Bronchial epithelial cell (primary cell): ENCODE results near the gene TMEM175. TPM values are rescaled to one million over a fixed set of nuclear protein-coding genes. Genes with fewer than 3 reads are reported as not detected.
"Not testable (repeated sequence)": the region's sequence is repeated elsewhere in the genome, so short reads cannot be mapped to it uniquely, and the experiment has no call there.

ENCODE experiments used
- DNase-seq: peaks from one replicate; pipeline ENCODE4 v3.0.0-alpha.2; 2010; ENCODE audit warnings: low read depth
- FAIRE-seq: peaks from 2 replicates; lab custom pipeline; 2011; peaks lifted over from hg19 to GRCh38; lab: Jason Lieb, UNC
- H3K27me3 ChIP-seq: 2 replicates; pipeline ENCODE4 v1.5.1; 2011; ENCODE audit warnings: low read length; ENCODE audit not compliant: control insufficient read depth, insufficient read depth
- H3K36me3 ChIP-seq: 2 replicates; pipeline ENCODE4 v1.5.1; 2011; ENCODE audit warnings: low read length; ENCODE audit not compliant: control insufficient read depth, insufficient read depth
- H3K4me3 ChIP-seq: 2 replicates; pipeline ENCODE4 v1.5.1; 2011; ENCODE audit warnings: mild to moderate bottlenecking, low read depth, low read length, control low read depth
- CTCF ChIP-seq: IDR thresholded peaks from 2 replicates; pipeline ENCODE4 v1.5.1; 2011; ENCODE audit warnings: mild to moderate bottlenecking, moderate library complexity, low read length, control low read depth, inconsistent platforms; ENCODE audit not compliant: insufficient read depth, severe bottlenecking
- total RNA-seq: library from RNA; depleted of rRNA; stranded (reverse); fragments of >200 nt; gene quantifications from 2 replicates; pipeline ENCODE4 v1.2.1, GENCODE V29; 2014

Gene TMEM175
- total RNA-seq, 1 donor from 2014 or later: 3.4 TPM

DNA sequence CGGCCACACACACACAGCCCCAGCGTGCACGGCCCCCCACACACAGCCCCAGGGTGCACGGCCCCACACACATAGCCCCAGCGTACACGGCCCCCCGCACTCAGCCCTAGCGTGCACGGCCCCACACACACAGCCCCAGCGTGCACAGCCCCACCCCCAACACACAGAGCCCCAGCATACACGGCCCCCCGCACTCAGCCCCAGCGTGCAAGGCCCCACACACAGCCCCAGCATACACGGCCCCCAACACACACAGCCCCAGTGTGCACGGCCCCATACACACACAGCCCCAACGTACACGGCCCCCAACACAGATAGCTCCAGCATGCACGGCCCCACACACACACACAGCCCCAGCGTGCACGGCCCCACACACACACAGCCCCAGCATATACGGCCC is 17.7 kb upstream of the TMEM175 start:
- no peaks in the 10 kb centered on the region for H3K27me3 ChIP-seq
- no peak overlapping the region for H3K4me3 ChIP-seq
- no peak for FAIRE-seq
- DNase-seq: no peak
- H3K36me3 ChIP-seq: peaks cover 13% of the 10 kb centered on the region
- no peak for TF ChIP-seq CTCF

DNA sequence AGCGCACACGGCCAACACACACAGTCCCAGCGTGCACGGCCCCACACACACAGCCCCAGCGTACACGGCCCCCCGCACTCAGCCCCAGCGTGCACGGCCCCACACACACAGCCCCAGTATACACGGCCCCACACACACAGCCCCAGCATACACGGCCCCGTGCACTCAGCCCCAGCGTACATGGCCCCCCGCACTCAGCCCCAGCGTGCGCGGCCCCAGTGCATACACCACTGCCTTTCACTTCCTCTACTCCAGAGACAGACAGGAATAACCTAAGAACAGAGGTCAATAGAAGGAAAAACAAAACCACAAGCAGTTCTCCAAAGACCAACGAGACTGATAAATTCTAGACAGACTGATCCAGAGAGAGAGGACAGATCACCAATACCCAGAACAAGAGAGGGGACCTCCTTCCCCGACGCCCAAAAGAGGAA is 17.2 kb upstream of the TMEM175 start:
- FAIRE-seq (no peak), DNase-seq (no peak)
- TF ChIP-seq CTCF: no peak
- no peaks in the 10 kb centered on the region for H3K27me3 ChIP-seq
- H3K4me3 ChIP-seq: no peak overlapping the region
- peaks cover 10% of the 10 kb centered on the region for H3K36me3 ChIP-seq

DNA sequence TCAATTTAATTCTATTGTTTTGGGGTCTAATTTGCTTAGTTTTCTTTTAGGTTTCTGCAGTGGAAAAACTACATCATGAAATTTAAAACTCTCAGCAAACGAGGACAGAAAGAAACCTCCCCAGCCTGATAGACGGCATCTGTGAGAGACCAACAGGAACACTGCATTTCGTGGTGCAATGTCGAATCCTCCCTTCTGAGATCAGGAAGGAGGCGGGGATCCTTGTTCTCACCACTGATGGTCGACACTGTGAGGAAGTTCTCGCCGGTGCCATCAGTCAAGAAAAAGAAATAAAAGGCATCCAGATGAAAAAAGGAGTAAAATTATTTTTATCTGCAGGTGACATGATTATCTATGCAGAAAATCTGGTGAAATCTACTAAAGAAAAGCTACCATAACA is 16.7 kb upstream of the TMEM175 start:
- no peak for FAIRE-seq
- Histone ChIP-seq H3K27me3 (no peaks in the 10 kb centered on the region), H3K4me3 (no peak overlapping the region), H3K36me3 (peaks cover 9% of the 10 kb centered on the region)
- no peak for DNase-seq
- no peak for TF ChIP-seq CTCF

GRCh38 chr4:917466-917865 is 14.8 kb upstream of the TMEM175 start:
- DNase-seq (no peak), FAIRE-seq (no peak)
- H3K36me3 ChIP-seq: peaks cover 1% of the 10 kb centered on the region

DNA sequence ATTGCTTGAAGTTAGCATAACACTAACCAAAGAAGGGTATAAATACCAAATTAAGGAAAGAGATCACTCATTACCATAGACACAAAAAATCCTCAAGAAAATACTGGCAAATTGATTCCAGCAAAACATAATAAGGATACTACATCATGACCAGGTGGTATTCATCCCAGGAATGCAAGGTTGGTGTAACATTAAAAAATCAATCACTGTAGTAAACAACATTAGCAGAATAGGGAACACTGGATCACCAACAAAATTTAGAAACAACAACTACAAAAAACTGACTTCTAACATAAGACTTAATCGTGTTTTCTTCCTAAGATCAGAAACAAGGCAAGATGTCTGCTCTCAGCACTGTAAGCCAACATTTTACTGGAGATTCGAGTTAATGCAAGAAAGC is 14.3 kb upstream of the TMEM175 start:
- H3K36me3 ChIP-seq: peaks cover 4% of the 10 kb centered on the region
- FAIRE-seq (no peak), DNase-seq (no peak)
- H3K27me3 ChIP-seq: no peaks in the 10 kb centered on the region
- TF ChIP-seq CTCF: no peak
- no peak overlapping the region for H3K4me3 ChIP-seq

More at GRCh38 chr4:917466-917865, 14.8 kb upstream of the TMEM175 start:
- Histone ChIP-seq H3K27me3 (no peaks in the 10 kb centered on the region), H3K4me3 (no peak overlapping the region)
- TF ChIP-seq CTCF: no peak

DNA sequence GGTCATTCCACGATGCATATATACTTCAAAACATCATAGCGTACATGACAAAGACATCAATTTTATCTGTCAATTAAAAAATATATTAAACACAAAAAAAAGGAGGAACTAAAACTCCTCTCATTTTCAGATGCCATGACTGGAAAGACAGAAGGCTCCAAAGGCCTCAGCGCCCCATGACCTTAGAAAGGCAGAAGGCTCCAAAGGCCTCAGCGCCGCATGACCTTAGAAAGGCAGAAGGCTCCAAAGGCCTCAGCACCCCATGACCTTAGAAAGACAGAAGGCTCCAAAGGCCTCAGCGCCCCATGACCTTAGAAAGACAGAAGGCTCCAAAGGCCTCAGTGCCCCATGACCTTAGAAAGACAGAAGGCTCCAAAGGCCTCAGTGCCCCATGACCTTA is 13.7 kb upstream of the TMEM175 start:
- H3K36me3 ChIP-seq, H3K27me3 ChIP-seq, FAIRE-seq, H3K4me3 ChIP-seq, DNase-seq: not testable (repeated sequence)

DNA sequence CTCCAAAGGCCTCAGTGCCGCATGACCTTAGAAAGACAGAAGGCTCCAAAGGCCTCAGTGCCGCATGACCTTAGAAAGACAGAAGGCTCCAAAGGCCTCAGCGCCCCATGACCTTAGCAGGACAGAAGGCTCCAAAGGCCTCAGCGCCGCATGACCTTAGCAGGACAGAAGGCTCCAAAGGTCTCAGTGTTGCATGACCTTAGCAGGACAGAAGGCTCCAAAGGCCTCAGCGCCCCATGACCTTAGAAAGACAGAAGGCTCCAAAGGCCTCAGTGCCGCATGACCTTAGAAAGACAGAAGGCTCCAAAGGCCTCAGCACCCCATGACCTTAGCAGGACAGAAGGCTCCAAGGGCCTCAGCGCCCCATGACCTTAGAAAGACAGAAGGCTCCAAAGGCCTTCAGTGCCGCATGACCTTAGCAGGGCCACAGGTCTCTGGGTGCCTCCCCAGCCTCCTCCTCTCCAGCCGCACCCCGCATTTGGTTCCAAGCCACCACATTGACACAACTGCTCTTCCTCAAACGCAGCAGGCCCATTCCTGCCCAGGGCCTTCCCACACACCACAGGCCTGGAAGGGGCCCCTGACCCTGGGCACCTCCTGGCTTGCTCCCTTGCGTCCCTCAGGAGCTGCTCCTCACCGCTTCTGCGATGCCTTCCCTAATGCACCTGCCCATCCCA is 13.1 kb upstream of the TMEM175 start:
- not testable (repeated sequence) for H3K27me3 ChIP-seq, DNase-seq, H3K4me3 ChIP-seq, H3K36me3 ChIP-seq, FAIRE-seq
